ENCODE results near the gene RXRB. TPM values are rescaled to one million over a fixed set of nuclear protein-coding genes. Genes with fewer than 3 reads are reported as not detected.

Gene RXRB
- polyA plus RNA-seq, 3 donors = 4.5 to 74.5 (median 5.1) TPM

DNA sequence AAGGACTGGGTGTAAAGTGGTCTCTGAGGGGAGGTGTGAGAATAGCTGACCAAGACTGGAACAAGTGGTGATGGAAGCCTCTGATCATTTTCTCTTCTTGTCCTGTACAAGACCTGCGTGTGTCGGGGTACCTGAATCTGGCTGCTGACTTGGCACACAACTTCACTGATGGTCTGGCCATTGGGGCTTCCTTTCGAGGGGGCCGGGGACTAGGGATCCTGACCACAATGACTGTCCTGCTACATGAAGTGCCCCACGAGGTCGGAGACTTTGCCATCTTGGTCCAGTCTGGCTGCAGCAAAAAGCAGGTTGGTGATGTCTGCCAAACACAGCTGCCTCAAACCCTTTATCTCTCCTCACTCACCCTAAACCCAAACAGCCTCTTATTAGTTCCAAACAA, 2.3 kb upstream of the RXRB start:
- 96% methylated on average over 6 of the region's 6 CpGs for WGBS (ENCODE audit: insufficient coverage)

DNA sequence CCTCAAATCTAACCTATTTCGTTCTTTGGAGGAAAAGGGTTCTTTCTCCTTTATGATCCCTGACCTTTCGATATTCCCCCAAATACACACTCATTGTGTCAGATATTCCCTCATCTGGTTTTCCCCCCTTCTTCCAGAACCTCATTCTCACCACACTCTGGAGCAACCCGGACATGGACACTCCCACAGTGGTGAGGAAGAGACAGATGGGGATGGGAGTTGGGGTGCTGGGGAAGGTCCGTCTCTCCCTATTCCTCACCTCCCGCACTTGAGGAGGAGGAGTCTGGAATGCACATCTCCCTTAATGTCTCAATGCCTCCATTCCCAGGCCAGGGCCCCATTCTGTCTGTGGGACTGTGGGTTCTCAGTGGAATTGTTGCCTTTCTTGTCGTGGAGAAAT, 1.5 kb upstream of the RXRB start:
- H3K27ac ChIP-seq (ENCODE audit: low read depth in 1 of 2, low read length in 2 of 2) = peak overlapping the region in 1 of 2 donors; percentile 94
- Mint-ChIP-seq H3K4me3 (peak overlapping the region; percentile 94 to 96), H3K36me3 (peaks cover 31 to 37% of the 10 kb centered on the region in 2 donors), H3K9me3 (peaks cover 0 to 3% (median 0%) of the 10 kb centered on the region in 7 donors), H3K4me1 (peaks cover 64% of the 10 kb centered on the region), H3K27me3 (ENCODE audit: low read depth in 3 of 3) (peaks cover 0 to 10% (median 9%) of the 10 kb centered on the region in 3 donors), H3K27ac (peak overlapping the region in 3 of 7 donors; percentile 63 to 96 (median 82))
- H3K4me2 ChIP-seq (replicated peaks; ENCODE audit: extremely low read depth, low read length, poor library complexity, severe bottlenecking) = peak overlapping the region; percentile 93
- no peak overlapping the region for H2AFZ ChIP-seq (ENCODE audit: insufficient read depth, low read depth, low read length, poor library complexity, severe bottlenecking)
- peaks cover 26 to 27% of the 10 kb centered on the region in 2 donors for H3K36me3 ChIP-seq (replicated peaks in 1 of 2; ENCODE audit: control insufficient read depth in 1 of 2, insufficient read depth in 2 of 2, low read length in 2 of 2)
- H3K27me3 ChIP-seq (ENCODE audit: control insufficient read depth in 2 of 2, insufficient read depth in 2 of 2, low read length in 2 of 2) = no peaks in the 10 kb centered on the region
- H3K4me1 ChIP-seq (ENCODE audit: control insufficient read depth in 1 of 2, insufficient read depth in 2 of 2, low read length in 2 of 2) = peaks cover 40 to 54% of the 10 kb centered on the region in 2 donors
- peaks cover 41% of the 10 kb centered on the region for H4K20me1 ChIP-seq (ENCODE audit: insufficient read depth, low read length)
- intact Hi-C loops (cut with micrococcal nuclease) = loop anchor here (2.0 to 10.0 kb wide), 4 partner anchors 47 to 213 kb away; partner anchors contain the start of genes RGL2 (in 2 of the 2), CUTA (in 1 of the 2) and PHF1 (in 1 of the 2)
- no peaks in the 10 kb centered on the region for H3K9me3 ChIP-seq (replicated peaks in 1 of 2; ENCODE audit: control insufficient read depth in 1 of 2, insufficient read depth in 1 of 2, low read length in 2 of 2)
- TF ChIP-seq, protein P1, sequence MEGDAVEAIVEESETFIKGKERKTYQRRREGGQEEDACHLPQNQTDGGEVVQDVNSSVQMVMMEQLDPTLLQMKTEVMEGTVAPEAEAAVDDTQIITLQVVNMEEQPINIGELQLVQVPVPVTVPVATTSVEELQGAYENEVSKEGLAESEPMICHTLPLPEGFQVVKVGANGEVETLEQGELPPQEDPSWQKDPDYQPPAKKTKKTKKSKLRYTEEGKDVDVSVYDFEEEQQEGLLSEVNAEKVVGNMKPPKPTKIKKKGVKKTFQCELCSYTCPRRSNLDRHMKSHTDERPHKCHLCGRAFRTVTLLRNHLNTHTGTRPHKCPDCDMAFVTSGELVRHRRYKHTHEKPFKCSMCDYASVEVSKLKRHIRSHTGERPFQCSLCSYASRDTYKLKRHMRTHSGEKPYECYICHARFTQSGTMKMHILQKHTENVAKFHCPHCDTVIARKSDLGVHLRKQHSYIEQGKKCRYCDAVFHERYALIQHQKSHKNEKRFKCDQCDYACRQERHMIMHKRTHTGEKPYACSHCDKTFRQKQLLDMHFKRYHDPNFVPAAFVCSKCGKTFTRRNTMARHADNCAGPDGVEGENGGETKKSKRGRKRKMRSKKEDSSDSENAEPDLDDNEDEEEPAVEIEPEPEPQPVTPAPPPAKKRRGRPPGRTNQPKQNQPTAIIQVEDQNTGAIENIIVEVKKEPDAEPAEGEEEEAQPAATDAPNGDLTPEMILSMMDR (IDR thresholded peaks at IDR 0.05) = no peak
- H3K9ac ChIP-seq (ENCODE audit: insufficient read depth, low read length, poor library complexity, severe bottlenecking) = no peak overlapping the region
- no peak for DNase-seq
- H3K79me2 ChIP-seq (ENCODE audit: insufficient read depth, low read length) = peaks cover 50% of the 10 kb centered on the region
- WGBS (ENCODE audit: insufficient coverage) = no CpG with 5 or more reads among the region's 6 CpGs
- H3K4me3 ChIP-seq (replicated peaks in 1 of 3; ENCODE audit: low read depth in 2 of 3, low read length in 3 of 3) = peak overlapping the region in 1 of 3 experiments; percentile 95

More for the DNA sequence above, 2.3 kb upstream of the RXRB start:
- Histone ChIP-seq H3K36me3 (replicated peaks in 1 of 2; ENCODE audit: control insufficient read depth in 1 of 2, insufficient read depth in 2 of 2, low read length in 2 of 2) (peaks cover 20 to 21% of the 10 kb centered on the region in 2 donors), H3K27ac (ENCODE audit: low read depth in 1 of 2, low read length in 2 of 2) (no peak overlapping the region), H3K9ac (ENCODE audit: insufficient read depth, low read length, poor library complexity, severe bottlenecking) (no peak overlapping the region), H3K4me1 (ENCODE audit: control insufficient read depth in 1 of 2, insufficient read depth in 2 of 2, low read length in 2 of 2) (peaks cover 46 to 62% of the 10 kb centered on the region in 2 donors), H3K4me3 (replicated peaks in 1 of 3; ENCODE audit: low read depth in 2 of 3, low read length in 3 of 3) (no peak overlapping the region), H3K27me3 (ENCODE audit: control insufficient read depth in 2 of 2, insufficient read depth in 2 of 2, low read length in 2 of 2) (no peaks in the 10 kb centered on the region), H2AFZ (ENCODE audit: insufficient read depth, low read depth, low read length, poor library complexity, severe bottlenecking) (no peak overlapping the region), H3K4me2 (replicated peaks; ENCODE audit: extremely low read depth, low read length, poor library complexity, severe bottlenecking) (no peak overlapping the region), H3K79me2 (ENCODE audit: insufficient read depth, low read length) (peaks cover 50% of the 10 kb centered on the region), H3K9me3 (replicated peaks in 1 of 2; ENCODE audit: control insufficient read depth in 1 of 2, insufficient read depth in 1 of 2, low read length in 2 of 2) (no peaks in the 10 kb centered on the region), H4K20me1 (ENCODE audit: insufficient read depth, low read length) (peaks cover 32% of the 10 kb centered on the region)
- H3K9me3 Mint-ChIP-seq = peaks cover 0 to 3% (median 0%) of the 10 kb centered on the region in 7 donors
- peaks cover 0 to 13% (median 12%) of the 10 kb centered on the region in 3 donors for H3K27me3 Mint-ChIP-seq (ENCODE audit: low read depth in 3 of 3)
- no peak for DNase-seq
- no peak overlapping the region for H3K4me3 Mint-ChIP-seq
- H3K36me3 Mint-ChIP-seq = peaks cover 27 to 29% of the 10 kb centered on the region in 2 donors
- H3K4me1 Mint-ChIP-seq = peaks cover 63% of the 10 kb centered on the region
- TF ChIP-seq, protein P1 (IDR thresholded peaks at IDR 0.05) = no peak
- H3K27ac Mint-ChIP-seq = peak overlapping the region in 1 of 7 donors; percentile 38
- intact Hi-C loops (cut with micrococcal nuclease) = loop anchor here (5.0 to 10.0 kb wide), 2 partner anchors 95 to 212 kb away; partner anchors contain the start of genes CUTA (in 1 of the 2), PHF1 (in 1 of the 2) and RGL2 (in 1 of the 2)
